Activated CD8-positive, alpha-beta memory T cell treated with anti-CD3 and anti-CD28 coated beads for 36 hours (primary cell): ENCODE measurements around the gene CCDC30. TPM values are rescaled to one million over a fixed set of nuclear protein-coding genes. Genes with fewer than 3 reads are reported as not detected.
"Not testable (repeated sequence)": the region's sequence is repeated elsewhere in the genome, so short reads cannot be mapped to it uniquely, and the experiment has no call there.

Experiments used
- CTCF ChIA-PET: fragments of 350-600 bp; sonication (Branson Sonifier 250); formaldehyde crosslinking; loops from one replicate; lab custom pipeline; 2021; ENCODE audit warnings: antibody characterized with exemption; lab: Charles Lee
- POLR2A ChIA-PET: fragments of 350-600 bp; sonication (Branson Sonifier 250); formaldehyde crosslinking; loops from one replicate; lab custom pipeline; 2021; ENCODE audit warnings: antibody characterized with exemption; lab: Charles Lee
- total RNA-seq, 2 experiments: library from RNA; stranded (reverse); gene quantifications; one replicate each; pipeline ENCODE4 v1.2.3, GENCODE V29; 2021

The CCDC30 gene
- total RNA-seq, 2 experiments from 2014 or later: 1.8 to 1.9 TPM

- CTCF ChIA-PET: no interaction called here
These were observed 20.4 kb upstream of the CCDC30 start for GRCh38 chr1:42442662-42443061.

GRCh38 chr1:42449256-42449655 lies 13.8 kb upstream of the CCDC30 start:
- ChIA-PET POLR2A (no interaction called here), CTCF (no interaction called here)

More at GRCh38 chr1:42442662-42443061, 20.4 kb upstream of the CCDC30 start:
- POLR2A ChIA-PET: no interaction called here

GRCh38 chr1:42450061-42450460 lies 13.0 kb upstream of the CCDC30 start:
- CTCF ChIA-PET: no interaction called here
- POLR2A ChIA-PET: no interaction called here

DNA sequence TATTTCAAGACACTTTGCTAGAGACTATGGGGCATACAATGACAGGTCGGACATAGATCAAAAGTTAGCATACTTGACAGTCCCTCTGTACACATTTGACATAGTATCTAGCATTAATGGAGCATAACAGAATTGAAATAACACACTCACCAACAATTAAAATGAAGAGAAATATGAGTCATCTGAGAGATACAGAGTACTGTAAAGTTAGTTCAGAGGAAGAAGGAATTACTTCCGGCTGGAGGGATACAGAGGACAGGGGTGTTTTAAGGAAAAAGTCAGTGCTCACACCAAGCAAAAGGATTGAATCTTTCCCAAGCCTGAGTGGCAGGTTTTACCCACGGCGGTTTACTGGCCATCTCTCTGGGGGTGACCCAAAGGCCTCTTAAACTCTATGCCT lies 9.7 kb upstream of the CCDC30 start:
- CTCF ChIA-PET: no interaction called here

GRCh38 chr1:42454403-42454802 lies 8.7 kb upstream of the CCDC30 start:
- ChIA-PET POLR2A (no interaction called here), CTCF (no interaction called here)

More for the DNA sequence above, 9.7 kb upstream of the CCDC30 start:
- POLR2A ChIA-PET: no interaction called here

- ChIA-PET CTCF (interaction anchor here (0.6 kb wide), 1 partner anchor 10 kb away, joined by 3 read pairs; no protein-coding TSS in a partner anchor), POLR2A (interaction anchor here (1.0 kb wide), 1 partner anchor 122 kb away, joined by 3 read pairs; no protein-coding TSS in a partner anchor)
These were observed 6.9 kb upstream of the CCDC30 start, which contains the start of the genes PPCS and ZMYND12 for GRCh38 chr1:42456010-42456753. TSS of gene PPCS (plus strand) at chr1:42456543. CDS start at chr1:42456566, 23 bp downstream. TSS of gene ZMYND12 (minus strand) at chr1:42456022. CDS start at chr1:42455997, 25 bp downstream.

DNA sequence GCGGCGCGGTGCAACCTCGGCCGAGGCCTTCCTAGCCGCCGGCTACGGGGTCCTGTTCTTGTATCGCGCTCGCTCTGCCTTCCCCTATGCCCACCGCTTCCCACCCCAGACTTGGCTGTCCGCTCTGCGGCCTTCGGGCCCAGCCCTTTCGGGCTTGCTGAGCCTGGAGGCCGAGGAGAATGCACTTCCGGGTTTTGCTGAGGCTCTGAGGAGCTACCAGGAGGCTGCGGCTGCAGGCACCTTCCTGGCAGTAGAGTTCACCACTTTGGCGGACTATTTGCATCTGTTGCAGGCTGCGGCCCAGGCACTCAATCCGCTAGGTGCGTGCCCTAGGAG lies 6.4 kb upstream of the CCDC30 start:
- POLR2A ChIA-PET: interaction anchor here (1.0 kb wide), 1 partner anchor 123 kb away, joined by 3 read pairs; no protein-coding TSS in a partner anchor
- CTCF ChIA-PET: interaction anchor here (0.6 kb wide), 1 partner anchor 10 kb away, joined by 3 read pairs; no protein-coding TSS in a partner anchor

DNA sequence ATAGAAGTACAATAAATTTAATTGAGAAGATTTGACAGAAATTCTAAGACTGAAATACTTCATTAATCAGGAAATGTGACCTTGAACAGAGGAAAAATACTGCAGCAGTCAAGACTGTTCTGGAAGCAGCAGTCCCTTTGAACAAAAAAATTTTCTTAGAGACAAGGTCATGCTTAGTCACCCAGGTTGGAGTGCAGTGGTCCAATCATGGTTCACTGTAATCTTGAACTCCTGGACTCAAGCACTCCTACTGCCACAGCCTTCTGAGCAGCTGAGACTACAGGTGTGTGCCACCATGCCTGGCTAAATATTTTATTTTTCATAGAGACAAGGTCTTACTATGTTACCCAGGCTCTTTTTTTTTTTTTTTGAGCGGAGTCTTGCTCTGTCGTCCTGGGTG lies 1.9 kb upstream of the CCDC30 start:
- CTCF ChIA-PET: no interaction called here
- POLR2A ChIA-PET: no interaction called here

- ChIA-PET POLR2A (no interaction called here), CTCF (no interaction called here)
These were observed 835 bp downstream of the CCDC30 start for GRCh38 chr1:42463921-42464320.

DNA sequence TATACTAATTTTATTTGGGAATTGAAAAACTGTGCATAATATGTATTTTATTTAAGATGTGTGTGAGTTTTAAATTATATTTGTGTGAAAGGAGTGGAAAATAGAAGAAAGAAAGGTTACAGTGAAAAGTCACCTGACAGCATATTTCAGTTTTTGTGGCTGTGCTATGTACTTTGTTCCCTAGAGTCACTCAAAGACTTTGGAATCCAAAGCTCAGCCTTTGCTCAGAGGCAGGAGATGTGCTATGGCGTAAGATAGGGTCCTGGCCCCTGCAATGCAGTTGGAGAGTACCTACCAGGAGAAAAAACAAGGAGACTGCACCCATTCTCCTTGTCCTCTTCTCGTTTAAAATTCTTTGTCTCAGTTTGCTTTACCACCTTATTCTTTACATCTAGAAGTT lies 2.9 kb downstream of the CCDC30 start:
- POLR2A ChIA-PET: no interaction called here
- CTCF ChIA-PET: interaction anchor here (1.0 kb wide), 1 partner anchor 9 kb away, joined by 3 read pairs; the partner anchor contains the start of gene PPCS

DNA sequence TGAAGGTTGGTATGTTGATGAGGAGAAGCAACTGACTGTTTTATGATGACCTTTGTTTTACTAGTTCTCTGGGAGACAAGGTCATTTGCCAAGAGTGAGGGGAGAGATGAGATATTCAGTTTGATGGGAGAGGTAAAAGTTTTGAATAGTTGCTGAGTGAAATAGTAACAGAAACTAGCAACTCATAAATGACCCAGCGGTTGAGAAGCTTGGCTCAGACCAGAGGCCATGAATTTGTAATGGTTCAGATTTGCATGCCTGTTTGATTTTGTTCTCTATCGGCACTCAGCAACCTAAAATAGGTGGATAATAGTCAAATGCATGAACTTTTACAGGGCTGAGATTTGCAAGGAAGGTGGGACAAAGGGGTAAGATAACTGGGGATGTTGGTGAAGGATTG lies 6.6 kb downstream of the CCDC30 start:
- CTCF ChIA-PET: no interaction called here
- POLR2A ChIA-PET: no interaction called here

DNA sequence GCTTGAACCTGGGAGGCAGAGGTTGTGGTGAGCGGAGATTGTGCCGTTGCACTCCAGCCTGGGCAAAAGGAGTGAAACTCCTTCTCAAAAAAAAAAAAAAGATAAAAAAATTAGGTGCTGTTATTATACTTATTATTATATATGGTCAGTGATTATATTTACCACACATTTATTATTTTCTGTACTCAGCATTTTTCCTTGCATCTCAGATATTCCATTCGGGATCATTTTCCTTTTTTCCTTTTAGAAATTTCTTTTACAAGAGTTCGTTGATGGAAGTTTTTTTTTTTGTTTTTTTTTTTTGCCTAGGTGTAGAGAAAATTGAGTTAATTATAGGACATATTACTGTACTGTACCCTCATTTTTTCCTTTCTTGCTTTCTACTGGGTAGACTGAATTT lies 13.5 kb downstream of the CCDC30 start:
- ChIA-PET POLR2A (no interaction called here), CTCF (no interaction called here)

GRCh38 chr1:42477354-42477753 lies 14.3 kb downstream of the CCDC30 start:
- CTCF ChIA-PET, POLR2A ChIA-PET: not testable (repeated sequence)

DNA sequence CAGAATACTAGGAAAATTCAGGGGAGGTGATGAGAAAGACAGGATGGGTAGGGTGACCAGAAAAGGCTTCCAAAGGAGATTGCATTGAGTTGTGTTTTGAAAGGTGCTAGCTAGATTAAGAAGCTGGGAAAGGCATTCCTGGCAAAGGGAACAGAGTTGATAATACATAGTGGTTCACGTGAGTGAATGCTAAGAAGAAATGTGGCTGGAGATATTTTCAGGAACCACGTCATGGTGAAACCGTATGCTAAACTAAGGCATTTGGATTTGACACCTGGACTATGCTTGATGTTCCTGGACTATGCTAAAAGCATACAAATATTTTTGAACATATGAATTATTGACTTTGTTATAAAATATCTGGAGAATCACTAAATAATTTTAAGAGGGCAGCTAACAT lies 14.7 kb downstream of the CCDC30 start:
- CTCF ChIA-PET: no interaction called here

GRCh38 chr1:42479621-42480020 lies 16.5 kb downstream of the CCDC30 start:
- POLR2A ChIA-PET: no interaction called here
- CTCF ChIA-PET: no interaction called here

More for the DNA sequence above, 14.7 kb downstream of the CCDC30 start:
- POLR2A ChIA-PET: no interaction called here

DNA sequence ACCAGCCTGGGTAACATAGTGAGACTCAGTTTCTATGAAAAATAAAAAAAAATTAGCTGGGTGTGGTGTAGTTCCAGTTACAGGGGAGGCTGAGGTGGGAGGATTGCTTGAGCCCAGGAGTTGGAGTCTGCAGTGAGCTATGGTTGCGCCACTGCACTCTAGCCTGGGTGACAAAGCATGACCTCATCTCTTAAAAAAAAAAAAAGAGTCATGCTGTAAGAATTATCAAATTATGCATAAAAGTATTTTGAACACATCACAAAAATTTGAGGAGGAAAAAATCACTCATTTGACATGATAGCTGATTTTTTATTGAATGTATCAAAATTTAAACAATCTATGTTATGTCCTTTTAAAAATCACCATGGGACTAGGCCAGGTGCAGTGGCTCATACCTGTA lies 17.8 kb downstream of the CCDC30 start:
- POLR2A ChIA-PET: no interaction called here
- CTCF ChIA-PET: no interaction called here

- POLR2A ChIA-PET: no interaction called here
- CTCF ChIA-PET: no interaction called here
These were observed 19.6 kb downstream of the CCDC30 start for GRCh38 chr1:42482635-42483153.

- POLR2A ChIA-PET: no interaction called here
- CTCF ChIA-PET: interaction anchor here (1.0 kb wide), 1 partner anchor 11 kb away, joined by 3 read pairs; no protein-coding TSS in a partner anchor
These were observed 21.3 kb downstream of the CCDC30 start for GRCh38 chr1:42484382-42484781.

- ChIA-PET CTCF (no interaction called here), POLR2A (no interaction called here)
These were observed 27.2 kb downstream of the CCDC30 start for GRCh38 chr1:42490237-42490636.

- CTCF ChIA-PET: not testable (repeated sequence)
These were observed 38.9 kb downstream of the CCDC30 start for GRCh38 chr1:42502031-42502430.

More at GRCh38 chr1:42502031-42502430, 38.9 kb downstream of the CCDC30 start:
- POLR2A ChIA-PET: not testable (repeated sequence)
